ENCODE measurements around the gene SYT15.
"Not testable (repeated sequence)": the region's sequence is repeated elsewhere in the genome, so short reads cannot be mapped to it uniquely, and the experiment has no call there.

- TF ChIP-seq, protein P1, sequence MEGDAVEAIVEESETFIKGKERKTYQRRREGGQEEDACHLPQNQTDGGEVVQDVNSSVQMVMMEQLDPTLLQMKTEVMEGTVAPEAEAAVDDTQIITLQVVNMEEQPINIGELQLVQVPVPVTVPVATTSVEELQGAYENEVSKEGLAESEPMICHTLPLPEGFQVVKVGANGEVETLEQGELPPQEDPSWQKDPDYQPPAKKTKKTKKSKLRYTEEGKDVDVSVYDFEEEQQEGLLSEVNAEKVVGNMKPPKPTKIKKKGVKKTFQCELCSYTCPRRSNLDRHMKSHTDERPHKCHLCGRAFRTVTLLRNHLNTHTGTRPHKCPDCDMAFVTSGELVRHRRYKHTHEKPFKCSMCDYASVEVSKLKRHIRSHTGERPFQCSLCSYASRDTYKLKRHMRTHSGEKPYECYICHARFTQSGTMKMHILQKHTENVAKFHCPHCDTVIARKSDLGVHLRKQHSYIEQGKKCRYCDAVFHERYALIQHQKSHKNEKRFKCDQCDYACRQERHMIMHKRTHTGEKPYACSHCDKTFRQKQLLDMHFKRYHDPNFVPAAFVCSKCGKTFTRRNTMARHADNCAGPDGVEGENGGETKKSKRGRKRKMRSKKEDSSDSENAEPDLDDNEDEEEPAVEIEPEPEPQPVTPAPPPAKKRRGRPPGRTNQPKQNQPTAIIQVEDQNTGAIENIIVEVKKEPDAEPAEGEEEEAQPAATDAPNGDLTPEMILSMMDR (conservative IDR thresholded peaks at IDR 0.05; ENCODE audit: low read depth, low read length) = not testable (repeated sequence)
- TF ChIP-seq EZH2 (IDR thresholded peaks at IDR 0.05; ENCODE audit: borderline replicate concordance, low read depth, low read length, poor library complexity, severe bottlenecking) = not testable (repeated sequence)
Measured at GRCh38 chr10:46584196-46584595, 5.3 kb downstream of the SYT15 start.

All from A673 (cell line).